Uterus (tissue), 4 donors: ENCODE results near the gene NEGR1. TPM values are rescaled to one million over a fixed set of nuclear protein-coding genes. Genes with fewer than 3 reads are reported as not detected.

Experiments
- DNase-seq, 2 donors: peaks; one replicate each; pipeline ENCODE4 v3.0.0-alpha.2; 2019 to 2020
- H3K27ac ChIP-seq, 2 donors: fragments of 200-600 bp; sonication (generic); 1 replicate in 1 of 2; 2 replicates in 1 of 2; pipeline ENCODE4 v1.5.1; 2016 to 2018
- H3K27me3 ChIP-seq, 2 donors: fragments of 200-600 bp; sonication (generic); one replicate each; pipeline ENCODE4 v1.5.1; 2018 to 2019; ENCODE audit warnings: control low read depth in 1 of 2
- H3K36me3 ChIP-seq, 2 donors: fragments of 200-600 bp; sonication (generic); one replicate each; pipeline ENCODE4 v1.5.1; 2019; ENCODE audit warnings: control low read depth in 1 of 2
- H3K4me1 ChIP-seq, 2 donors: fragments of 200-600 bp; sonication (generic); one replicate each; pipeline ENCODE4 v1.5.1; 2018 to 2019; ENCODE audit warnings: control low read depth in 1 of 2
- H3K4me3 ChIP-seq, 2 donors: fragments of 200-600 bp; sonication (generic); 1 replicate in 1 of 2; 2 replicates in 1 of 2; pipeline ENCODE4 v1.5.1; 2018 to 2019; ENCODE audit warnings: mild to moderate bottlenecking in 1 of 2
- H3K9me3 ChIP-seq, 2 donors: fragments of 200-600 bp; sonication (generic); one replicate each; pipeline ENCODE4 v1.5.1; 2019; ENCODE audit warnings: control low read depth in 1 of 2
- CTCF ChIP-seq, 4 experiments: fragments of 200-600 bp in 2 of 4; fragments of 450-650 bp in 2 of 4; sonication (generic) in 2 of 4; IDR thresholded peaks; one replicate each; pipeline ENCODE4 v1.5.1; 2016 to 2019; ENCODE audit warnings: antibody characterized with exemption in 4 of 4, mild to moderate bottlenecking in 2 of 4, moderate library complexity in 1 of 4
- POLR2A ChIP-seq, 2 donors: fragments of 450-650 bp; IDR thresholded peaks; one replicate each; pipeline ENCODE4 v1.6.1; 2016; ENCODE audit warnings: antibody characterized with exemption in 2 of 2, mild to moderate bottlenecking in 1 of 2, moderate library complexity in 1 of 2
- intact Hi-C: fragments of 100-400 bp; cut with DNase I; formaldehyde crosslinking; loops from one replicate; pipeline ENCODE4 v1.15.1; 2023; ENCODE audit warnings: low total_unique reads
- total RNA-seq, 4 donors: library from RNA; depleted of rRNA in 3 of 4; stranded (reverse); fragments of >200 nt in 3 of 4; gene quantifications; one replicate each; pipeline versions ENCODE4 v1.1.0 to v1.2.4, GENCODE V29; 2014 to 2023
- donor health status: DM: yes; HTN: yes; CAD: no.

NEGR1 gene
- total RNA-seq, 4 donors from 2014 or later: 6.7 to 42.9 (median 33.3) TPM

DNA sequence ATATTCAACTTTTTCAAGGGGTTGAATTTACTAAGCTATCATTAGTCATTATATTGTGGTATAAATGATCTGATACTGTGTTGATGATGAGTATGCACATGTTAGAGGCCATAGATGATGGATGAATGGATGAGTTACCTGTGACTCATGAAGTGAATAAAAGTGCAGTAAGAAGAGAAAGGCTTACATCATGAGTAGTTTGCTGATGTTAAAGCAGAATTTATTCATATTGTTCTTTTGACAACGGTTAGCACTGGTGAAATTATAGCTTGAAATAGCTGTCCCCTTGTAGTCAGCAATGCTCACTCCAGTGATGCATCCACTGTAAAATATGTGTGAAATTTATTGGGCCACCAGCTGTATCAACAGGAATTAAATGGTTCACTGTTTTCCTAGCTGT is 660.6 kb downstream of the NEGR1 start:
- H3K4me1 ChIP-seq: no peaks in the 10 kb centered on the region
- H3K4me3 ChIP-seq: no peak overlapping the region
- TF ChIP-seq CTCF (IDR thresholded peaks at IDR 0.05) (no peak), POLR2A (IDR thresholded peaks at IDR 0.05) (no peak)
- DNase-seq: no peak
- no peaks in the 10 kb centered on the region for H3K9me3 ChIP-seq
- no peaks in the 10 kb centered on the region for H3K36me3 ChIP-seq
- intact Hi-C loops: no loop called here
- no peak overlapping the region for H3K27ac ChIP-seq
- no peaks in the 10 kb centered on the region for H3K27me3 ChIP-seq

GRCh38 chr1:71618766-71619530 is 663.4 kb downstream of the NEGR1 start:
- no peaks in the 10 kb centered on the region for H3K36me3 ChIP-seq
- no peak for DNase-seq
- TF ChIP-seq POLR2A (IDR thresholded peaks at IDR 0.05): no peak
- no peak for TF ChIP-seq CTCF (IDR thresholded peaks at IDR 0.05)
- no peaks in the 10 kb centered on the region for H3K27me3 ChIP-seq
- H3K4me1 ChIP-seq: no peaks in the 10 kb centered on the region
- no peaks in the 10 kb centered on the region for H3K9me3 ChIP-seq
- no peak overlapping the region for H3K4me3 ChIP-seq
- intact Hi-C loops: no loop called here
- no peak overlapping the region for H3K27ac ChIP-seq

DNA sequence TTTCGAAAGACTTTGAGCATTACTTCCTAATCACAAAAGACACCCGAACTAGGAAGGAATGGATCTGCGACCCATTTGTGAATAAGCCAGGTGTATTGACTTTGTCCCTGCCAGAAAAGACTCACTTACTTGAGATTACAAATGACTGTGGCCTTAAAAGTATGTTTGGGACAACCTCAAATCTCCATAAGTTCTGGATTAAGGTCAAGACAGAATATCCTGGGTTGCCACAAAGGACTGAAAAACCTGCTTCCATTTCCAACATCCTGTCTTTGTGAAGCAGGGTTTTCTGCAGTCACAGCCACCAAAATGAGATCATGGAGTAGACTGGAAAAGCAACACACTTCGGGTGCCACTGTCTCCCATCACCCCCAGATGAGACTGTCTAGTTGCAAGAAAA is 664.1 kb downstream of the NEGR1 start:
- intact Hi-C loops: no loop called here
- H3K36me3 ChIP-seq: no peaks in the 10 kb centered on the region
- no peak for TF ChIP-seq POLR2A (IDR thresholded peaks at IDR 0.05)
- TF ChIP-seq CTCF (IDR thresholded peaks at IDR 0.05): no peak
- H3K27ac ChIP-seq: no peak overlapping the region
- H3K27me3 ChIP-seq: no peaks in the 10 kb centered on the region
- no peak overlapping the region for H3K4me3 ChIP-seq
- no peak for DNase-seq
- H3K4me1 ChIP-seq: no peaks in the 10 kb centered on the region
- H3K9me3 ChIP-seq: no peaks in the 10 kb centered on the region

DNA sequence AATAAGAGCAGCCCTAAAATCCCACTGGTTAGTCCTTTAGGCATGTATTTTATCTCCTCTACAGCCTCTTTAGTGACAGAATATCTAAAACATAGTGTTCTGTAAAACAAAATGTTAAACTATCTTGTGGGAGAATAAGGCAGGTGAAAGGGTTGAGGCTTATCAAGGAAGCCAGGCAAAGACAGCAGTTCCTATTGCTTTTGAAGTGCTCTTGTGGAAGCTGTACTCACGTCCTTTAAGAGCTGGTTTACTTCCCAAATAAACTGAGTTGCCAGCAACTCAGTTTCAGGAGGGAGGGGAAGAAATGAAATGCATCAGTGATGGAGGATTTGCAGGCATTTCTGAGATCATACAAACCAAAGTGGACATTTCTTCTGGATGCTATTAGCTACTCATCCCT is 671.9 kb downstream of the NEGR1 start:
- H3K27ac ChIP-seq: no peak overlapping the region
- no peaks in the 10 kb centered on the region for H3K27me3 ChIP-seq
- H3K4me1 ChIP-seq: no peaks in the 10 kb centered on the region
- DNase-seq: no peak
- no peak overlapping the region for H3K4me3 ChIP-seq
- H3K9me3 ChIP-seq: no peaks in the 10 kb centered on the region
- H3K36me3 ChIP-seq: no peaks in the 10 kb centered on the region
- TF ChIP-seq CTCF (IDR thresholded peaks at IDR 0.05) (no peak), POLR2A (IDR thresholded peaks at IDR 0.05) (no peak)
- intact Hi-C loops: no loop called here

- H3K36me3 ChIP-seq: no peaks in the 10 kb centered on the region
- no peak overlapping the region for H3K27ac ChIP-seq
- intact Hi-C loops: no loop called here
- no peak for DNase-seq
- TF ChIP-seq CTCF (IDR thresholded peaks at IDR 0.05) (no peak), POLR2A (IDR thresholded peaks at IDR 0.05) (no peak)
- H3K9me3 ChIP-seq: no peaks in the 10 kb centered on the region
- H3K4me1 ChIP-seq: no peaks in the 10 kb centered on the region
- no peak overlapping the region for H3K4me3 ChIP-seq
- no peaks in the 10 kb centered on the region for H3K27me3 ChIP-seq
Measured at GRCh38 chr1:71603044-71603776, 679.1 kb downstream of the NEGR1 start.
